HG03097 (cell line): ENCODE measurements around the gene TENM3.
A peak's percentile ranks its signal among the peaks of the same experiment; 100 is the strongest.

Source experiments
- ATAC-seq: cut with Tn5 transposase; IDR thresholded peaks from one replicate; pipeline ENCODE4 v1.9.1; 2021; ENCODE audit not compliant: unreplicated experiment, low FRiP score

Gene TENM3

DNA sequence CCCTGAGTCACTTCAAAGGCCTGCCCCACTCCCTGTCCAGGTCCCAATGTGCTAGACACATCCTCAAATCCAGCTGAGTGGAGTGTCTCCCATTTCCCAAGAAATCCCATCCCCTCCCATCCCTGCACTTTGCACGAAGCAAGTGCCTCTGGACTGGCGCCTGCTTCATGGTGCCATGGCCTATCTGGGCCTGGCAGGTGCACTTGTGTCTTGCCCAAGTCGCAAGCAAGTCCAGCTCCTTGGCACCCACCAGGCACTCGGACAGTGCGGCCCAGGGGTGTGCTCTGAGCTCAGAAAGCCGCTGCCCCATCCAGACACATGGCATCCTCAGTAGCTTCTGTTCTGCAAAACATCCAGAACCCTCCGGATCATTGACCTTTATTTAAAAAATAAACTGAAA lies 576.5 kb downstream of the TENM3 start:
- ATAC-seq = no peak

DNA sequence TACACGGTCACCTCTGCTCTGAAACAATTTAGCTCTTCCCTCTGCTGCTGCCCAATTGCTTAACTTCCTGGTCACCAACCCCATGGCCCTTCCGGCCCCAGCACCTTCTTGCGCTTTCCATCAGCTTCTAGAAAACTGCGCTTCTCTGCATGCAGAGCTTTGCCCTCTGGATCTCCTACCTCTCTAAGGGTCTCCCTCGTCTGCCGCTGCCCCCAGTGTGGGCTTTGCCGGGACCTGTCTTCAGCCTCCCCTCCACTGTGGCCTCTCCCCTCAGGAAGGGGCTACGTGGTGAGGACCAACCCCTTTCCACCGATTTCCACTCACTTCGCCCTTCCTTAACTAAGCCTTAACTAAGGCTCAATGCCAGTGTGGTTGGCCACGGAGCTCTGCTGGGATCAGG lies 579.4 kb downstream of the TENM3 start:
- ATAC-seq = no peak

DNA sequence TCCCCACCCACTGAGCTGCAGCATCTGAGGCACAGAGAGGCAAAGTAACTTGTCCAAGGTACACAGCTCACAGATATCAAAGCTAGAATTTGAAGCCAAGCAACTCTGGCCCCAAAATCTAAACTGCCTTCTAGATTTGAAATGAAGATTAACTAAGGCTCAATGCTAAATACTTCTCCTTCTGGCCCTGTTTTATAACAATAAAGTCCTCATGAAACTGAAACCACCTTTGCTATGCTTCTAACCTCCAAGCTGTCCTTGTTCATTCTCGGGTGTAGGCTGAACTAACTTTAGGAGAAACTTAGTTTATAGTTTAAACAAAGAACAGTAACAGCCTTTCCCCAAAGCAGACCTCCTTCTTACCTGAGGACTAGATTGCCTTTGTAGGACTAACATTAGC lies 580.4 kb downstream of the TENM3 start:
- no peak for ATAC-seq

DNA sequence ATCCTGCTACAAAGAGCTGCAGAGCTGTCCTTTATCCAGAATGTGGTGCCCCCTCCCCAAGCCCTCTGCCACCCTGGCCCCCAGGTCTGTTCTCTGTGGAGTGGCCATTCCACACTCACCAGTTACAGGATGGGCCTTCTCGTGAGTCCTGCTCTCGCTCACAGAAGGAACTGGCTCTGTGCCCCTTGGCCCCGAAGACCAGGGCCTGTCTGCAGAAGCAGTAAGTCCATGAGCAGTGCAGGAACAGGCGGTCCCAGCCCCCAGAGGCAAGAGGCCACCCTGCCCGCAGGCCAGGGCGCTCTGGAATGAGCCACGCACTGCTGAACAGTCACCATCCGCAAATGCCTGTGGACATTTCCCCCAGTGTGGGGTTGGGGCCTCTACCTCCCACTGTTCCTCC lies 581.8 kb downstream of the TENM3 start:
- no peak for ATAC-seq

DNA sequence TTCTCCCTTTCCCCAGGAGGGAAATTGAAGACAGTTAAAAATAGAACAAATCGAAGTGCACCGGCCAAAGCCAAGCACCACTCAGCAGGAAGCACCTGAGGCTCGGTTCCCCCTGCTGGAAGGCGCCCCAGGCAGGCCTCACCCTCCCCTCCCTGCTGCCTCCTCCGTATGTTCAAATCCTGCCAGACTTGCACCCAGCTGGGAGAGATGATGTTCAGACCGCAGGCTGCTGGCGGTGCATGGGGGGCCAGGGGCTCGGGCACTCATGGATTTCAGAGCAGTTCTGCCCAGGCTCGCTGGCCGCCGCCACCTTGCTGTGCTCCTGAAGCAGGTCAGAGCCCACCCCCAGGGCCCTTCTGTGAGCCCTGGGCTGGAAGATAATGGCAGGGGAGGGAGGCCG lies 582.6 kb downstream of the TENM3 start:
- no peak for ATAC-seq

DNA sequence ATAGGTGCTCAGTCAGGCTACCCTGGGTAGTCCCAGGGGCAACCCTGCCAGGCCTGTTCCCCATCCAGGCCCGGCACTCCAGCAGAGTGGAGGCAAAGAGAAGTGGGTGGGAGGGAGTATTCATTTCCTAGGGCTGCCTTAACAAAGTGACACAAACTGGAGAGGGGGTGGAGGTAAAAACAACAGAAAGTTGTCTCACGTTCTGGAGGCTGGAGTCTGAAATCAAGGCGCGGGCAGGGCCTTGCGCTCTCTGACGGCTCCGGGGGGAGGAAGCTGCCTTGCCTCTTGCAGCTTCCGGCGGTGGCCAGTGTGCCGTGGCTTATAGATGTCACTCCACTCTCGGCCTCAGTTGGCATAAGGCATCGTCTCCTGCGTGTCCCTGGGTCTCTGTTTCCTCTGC lies 583.2 kb downstream of the TENM3 start:
- peak; percentile 56 for ATAC-seq

DNA sequence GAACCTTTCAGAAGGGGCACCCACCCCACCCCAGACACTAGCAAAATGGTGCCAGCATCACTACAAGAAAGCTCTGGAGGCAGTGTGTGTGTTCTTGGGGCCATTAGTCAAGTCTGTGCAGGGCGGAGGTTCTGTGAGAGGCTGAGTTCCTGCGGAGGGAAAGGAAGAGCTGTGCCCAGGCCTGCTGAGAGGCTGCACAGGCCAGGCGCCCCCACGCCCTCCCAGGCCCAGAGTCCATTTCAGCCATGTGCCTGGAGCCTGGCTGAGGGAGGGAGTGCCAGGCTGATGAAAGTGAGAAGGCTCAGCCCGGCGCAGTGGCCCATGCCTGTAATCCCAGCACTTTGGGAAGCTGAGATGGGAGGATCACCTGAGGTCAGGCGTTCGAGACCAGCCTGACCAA lies 584.0 kb downstream of the TENM3 start:
- no peak for ATAC-seq

DNA sequence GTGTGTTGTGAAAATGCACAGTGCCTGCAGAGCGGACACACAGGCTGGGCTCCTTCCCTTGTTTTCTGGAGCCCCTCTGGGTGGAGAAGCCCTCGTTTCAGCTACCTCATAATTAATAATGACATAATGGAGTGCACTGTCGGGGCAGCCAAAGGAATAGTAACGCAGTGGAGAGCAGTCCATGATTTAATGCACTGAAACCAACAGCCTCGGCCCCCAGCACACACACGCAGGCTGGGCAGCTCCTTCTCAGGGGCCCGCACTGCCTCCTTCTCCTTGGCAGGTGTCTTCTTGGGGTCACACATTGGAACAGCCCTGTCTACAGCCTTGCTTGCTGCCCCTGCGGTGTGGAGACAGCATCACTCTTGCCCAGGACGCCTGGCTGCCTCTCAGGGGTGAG lies 584.8 kb downstream of the TENM3 start:
- no peak for ATAC-seq

DNA sequence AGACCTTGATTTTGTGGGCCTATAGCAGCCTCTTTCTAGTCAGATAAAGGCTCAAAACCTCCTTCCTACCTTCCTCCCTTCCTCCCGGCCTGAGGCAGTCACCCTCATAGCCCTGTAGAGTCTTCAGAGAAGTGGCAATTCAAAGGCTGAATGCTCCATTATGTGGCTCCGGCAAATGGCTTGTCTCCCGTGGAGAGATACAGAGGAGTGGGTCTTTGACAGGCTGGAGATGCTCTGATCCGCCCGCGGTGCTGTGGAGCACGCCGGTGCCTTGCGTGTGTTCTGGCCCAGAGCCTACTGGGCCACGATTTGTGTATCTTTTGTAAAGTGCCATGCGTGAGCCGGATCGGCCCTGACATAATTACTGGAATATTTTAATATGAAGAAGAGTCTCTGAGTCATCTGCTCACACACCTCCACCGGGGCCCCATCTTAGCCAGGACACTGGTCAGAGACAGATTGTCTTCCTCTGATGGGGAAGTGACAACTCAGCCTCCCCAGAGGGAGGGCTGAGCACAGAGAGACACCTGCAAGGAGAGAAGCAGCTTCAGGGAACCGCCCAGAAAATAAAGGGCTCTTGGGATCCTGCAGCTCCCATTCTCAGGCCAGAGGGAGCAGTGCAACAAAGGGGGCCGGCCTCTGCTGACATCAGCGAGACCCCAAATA lies 585.3 kb downstream of the TENM3 start:
- no peak for ATAC-seq

DNA sequence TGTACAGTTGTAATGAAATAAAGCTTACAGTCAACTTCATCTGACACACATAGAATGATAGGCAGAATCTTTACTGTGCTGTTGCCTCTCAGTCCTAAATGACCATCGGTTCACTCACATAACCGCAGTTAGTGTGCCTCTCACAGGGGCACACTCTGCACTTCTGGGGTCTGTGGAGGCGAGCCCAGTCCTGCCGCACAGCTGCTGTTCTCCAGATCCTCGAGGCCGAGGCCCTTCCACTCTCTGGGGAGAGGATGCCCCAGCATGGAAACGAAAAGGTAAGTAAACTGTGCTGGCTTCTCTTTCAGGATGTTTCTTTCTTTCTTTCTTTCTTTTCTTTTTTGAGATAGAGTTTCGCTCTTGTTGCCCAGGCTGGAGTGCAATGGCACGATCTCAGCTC lies 586.0 kb downstream of the TENM3 start:
- no peak for ATAC-seq

DNA sequence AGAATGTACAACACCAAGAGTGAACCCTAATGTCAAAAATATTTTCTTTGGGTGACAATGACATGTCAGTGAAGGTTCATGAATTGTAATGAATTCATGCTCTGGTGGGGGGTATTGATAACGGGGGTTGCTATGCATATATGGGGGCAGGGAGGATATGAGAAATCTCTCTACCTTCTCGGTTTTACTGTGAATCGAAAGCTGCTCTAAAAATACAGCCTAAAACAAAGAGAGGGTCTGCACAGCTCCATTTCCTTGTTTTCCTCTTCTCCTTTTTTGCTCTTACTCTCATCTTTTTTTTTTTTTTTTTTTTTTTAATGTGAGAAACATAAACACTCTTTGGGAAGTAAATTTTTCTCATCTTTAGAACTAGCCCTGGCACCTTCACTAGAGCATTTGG lies 588.2 kb downstream of the TENM3 start:
- ATAC-seq = peak; percentile 65

DNA sequence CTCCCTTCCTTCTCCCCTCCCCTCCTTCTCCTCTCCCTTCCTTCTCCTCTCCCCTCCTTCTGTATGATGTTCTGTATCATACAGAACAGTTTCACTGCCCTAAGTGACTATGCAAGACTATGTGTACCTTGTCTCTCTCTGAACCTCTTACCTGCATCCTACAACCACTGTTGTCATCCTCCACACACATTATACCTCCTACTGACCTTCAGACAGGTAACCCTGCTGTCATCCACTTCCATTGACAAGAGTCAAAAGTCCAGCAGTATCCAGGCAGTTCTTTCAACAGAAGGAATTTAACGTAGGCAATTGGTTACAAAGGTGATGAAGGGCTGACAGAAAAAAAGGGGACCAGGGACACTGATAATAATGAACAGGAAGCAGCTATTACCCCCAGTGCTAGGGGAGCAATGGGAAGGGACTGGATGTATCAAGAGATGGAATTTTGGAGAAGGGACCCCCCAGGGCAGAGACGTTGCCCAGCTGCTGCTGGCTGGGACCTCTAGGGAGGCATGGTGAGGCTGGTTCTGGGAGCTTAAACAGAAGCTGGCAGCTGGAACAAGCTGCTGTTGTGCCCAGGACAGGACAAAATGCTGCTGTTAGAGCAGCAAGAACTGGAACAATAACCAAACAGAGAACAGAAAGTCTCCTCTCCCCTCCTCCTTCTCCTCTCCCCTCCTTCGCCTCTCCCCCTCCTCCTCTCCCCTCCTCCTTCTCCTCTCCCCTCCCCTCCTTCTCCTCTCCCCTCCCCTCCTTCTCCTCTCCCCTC lies 589.3 kb downstream of the TENM3 start:
- no peak for ATAC-seq

DNA sequence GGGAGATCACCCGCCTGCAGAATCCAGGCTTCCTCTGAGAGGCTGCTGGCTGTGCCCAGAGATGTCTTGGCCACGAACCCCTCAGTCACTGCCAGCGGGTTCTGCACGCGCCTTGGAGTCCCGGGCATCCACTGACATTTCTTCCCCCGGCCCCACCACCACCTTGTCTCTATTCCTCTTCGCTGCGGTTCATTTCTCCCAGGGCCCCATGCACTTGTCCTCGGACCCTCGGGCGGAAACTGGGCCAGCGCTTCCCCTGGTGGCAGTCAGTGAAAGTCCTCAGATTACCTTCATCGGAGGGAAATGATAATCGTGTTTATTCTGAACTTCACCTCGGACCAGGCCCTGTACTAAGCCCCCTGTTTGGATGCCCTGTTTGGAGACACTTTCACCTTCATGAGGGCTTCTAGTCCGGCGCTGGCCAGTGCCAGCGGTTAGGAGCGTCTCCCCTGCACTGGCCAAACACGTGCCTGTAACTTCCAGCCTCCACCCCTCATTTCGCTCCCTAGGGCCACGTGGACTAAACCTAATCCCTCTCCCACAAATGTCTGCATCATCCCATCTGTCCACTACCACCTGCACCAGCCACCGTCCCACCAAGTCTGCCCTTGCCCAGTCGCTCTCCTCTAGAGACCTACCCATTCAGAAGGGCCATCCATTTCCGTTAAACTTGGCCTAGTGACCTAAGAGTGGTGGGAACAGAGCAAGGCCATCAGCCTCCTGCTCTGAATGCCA lies 592.0 kb downstream of the TENM3 start:
- ATAC-seq = no peak

DNA sequence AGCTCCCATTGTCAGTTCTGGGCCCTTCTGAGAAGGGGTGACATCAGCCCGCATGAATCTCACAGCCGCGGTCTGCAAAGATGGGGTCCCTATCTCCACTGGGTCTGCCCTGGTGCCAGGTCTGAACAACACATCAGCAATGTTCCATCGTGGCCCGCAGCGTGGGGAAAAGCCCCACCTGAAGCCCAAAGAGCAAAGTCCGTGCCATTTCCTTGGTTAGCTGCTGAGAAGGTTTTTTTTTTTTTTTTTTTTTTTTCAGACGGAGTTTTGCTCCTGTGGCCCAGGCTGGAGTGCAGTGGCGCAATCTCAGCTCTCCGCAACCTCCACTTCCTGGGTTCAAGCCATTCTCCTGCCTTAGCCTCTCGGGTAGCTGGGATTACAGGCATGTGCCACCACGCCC lies 594.6 kb downstream of the TENM3 start:
- ATAC-seq = no peak

DNA sequence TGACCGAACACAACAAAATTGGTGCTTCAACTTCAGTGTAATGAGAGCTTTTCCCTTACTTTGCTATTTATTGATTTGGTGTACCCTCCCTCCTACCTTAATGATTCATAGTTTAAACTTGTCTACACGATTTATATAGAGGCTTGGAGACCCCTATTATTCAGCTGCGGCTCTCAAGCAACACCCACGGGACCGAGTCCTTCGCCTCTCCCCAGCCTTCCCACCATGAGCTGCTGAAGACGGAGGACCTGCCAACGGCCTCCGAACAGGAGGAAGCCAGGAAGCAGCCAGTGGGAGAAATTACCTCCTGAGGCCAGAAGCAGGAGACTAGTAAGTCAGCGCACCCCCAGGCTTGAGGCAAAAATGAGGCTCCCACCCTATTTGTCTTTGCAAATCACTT lies 595.3 kb downstream of the TENM3 start:
- no peak for ATAC-seq

DNA sequence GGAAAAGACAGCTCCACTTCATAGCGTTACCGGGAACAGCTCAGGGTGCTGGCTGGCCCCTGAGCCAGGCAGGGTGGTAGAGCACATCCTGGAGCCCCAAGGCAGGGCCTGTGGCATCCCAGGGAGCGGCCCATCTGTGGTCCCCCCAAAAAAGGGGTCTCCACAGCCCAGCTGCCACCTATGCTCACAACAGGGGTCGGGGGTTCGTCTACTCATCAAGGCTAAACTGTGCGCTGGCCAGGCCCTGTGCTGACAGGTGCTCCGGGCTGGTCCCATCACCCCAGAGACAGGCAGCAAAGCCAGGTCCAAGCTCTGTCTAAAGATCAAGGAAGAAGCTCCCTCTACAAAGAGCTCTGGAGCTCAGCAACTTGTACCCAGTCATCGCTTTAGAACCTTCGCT lies 596.1 kb downstream of the TENM3 start:
- no peak for ATAC-seq

DNA sequence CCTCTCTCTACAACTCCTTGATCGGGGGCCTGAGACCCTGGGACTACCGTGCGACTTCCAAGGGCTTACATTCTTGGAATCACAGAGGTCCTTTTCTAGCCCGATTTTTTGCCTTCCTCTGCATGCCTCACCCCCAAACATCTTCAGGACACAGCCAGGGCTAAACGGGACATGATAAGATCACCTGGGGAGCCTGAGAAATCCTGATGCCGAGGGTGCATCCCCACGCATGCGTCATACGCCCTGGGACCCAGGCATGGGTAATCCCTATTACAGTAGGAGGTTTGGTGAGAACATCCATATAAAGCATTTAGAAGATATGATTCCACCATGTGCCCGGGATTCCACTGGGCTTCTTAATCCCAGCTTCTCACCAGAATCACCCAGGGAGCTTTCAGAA lies 596.9 kb downstream of the TENM3 start:
- ATAC-seq = no peak

DNA sequence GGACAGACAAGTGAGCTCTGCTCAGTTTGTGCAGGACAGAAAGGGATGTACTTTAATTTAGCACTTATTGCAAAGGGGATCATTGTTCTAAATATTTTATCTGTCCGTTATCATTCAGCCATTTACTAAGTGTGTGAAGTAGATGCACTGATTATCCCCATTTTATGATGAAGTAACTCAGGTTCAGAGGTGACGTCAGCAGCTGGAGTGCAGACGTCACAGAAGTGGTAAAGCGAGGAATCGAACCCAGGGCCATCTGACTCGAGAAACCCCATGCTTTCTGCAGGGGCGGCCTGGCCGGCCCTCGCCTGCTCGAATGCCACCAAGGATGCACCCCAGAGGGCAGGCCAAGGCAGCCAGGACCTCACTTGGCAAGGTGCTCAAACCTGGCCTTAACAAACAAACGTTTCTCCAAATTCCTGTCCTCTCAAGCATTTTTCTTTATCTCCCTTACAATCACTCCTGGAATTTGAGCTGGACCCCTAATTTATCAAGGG lies 599.0 kb downstream of the TENM3 start:
- no peak for ATAC-seq

DNA sequence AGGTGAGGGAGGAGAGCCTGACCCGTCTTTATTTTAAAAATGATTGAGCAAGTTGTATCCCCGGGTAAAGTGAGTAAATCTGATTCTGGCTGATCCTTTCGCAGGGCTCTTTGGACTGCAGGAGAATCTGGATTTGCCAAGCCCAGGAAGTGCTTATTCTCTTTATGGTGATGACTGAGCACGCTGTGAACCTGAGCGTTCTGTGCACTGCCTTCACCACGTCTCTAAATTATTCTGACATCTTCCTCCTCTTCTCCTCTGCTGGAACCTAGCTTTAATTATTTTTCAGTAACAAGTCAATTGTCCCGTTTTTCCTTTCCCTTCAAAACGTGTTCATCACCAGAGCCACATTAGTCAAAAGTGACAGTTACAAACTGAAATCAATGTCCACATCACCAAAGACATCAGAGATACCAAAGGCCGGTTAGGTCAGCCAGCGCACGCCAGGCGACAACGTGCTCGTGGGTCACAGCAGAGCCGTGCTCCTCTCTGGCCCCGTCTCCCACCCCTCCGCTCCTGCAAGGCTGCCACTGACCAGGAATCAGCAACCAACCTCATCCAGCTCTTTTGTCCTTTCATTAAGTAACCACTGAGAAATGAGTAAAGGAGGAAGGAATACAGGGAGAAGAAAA lies 599.7 kb downstream of the TENM3 start:
- ATAC-seq = no peak

DNA sequence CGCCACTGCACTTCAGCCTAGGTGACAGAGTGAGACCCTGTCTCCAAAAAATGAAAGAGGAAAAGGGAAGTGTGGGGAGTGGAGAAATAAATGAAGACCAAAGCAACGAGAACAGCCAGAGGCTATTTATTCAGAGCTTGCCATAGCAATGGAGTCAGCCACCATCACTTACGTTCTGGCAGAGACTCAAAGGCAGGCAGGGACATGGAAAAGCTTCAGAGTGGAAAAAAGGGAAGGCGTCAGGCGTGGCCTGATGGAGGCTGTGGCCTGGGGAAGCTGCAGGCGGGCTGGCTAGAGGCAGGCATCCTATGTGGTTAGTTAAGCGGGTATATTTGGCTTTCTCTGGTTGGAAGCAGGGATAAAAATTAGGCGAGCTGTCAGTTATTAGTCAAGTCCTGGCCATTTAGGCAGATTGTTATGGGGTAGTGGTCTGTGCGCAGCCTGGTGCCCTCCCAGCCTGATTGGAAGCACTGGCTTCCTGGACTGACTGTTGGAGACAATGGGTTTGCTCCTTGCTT lies 600.7 kb downstream of the TENM3 start:
- ATAC-seq = no peak

DNA sequence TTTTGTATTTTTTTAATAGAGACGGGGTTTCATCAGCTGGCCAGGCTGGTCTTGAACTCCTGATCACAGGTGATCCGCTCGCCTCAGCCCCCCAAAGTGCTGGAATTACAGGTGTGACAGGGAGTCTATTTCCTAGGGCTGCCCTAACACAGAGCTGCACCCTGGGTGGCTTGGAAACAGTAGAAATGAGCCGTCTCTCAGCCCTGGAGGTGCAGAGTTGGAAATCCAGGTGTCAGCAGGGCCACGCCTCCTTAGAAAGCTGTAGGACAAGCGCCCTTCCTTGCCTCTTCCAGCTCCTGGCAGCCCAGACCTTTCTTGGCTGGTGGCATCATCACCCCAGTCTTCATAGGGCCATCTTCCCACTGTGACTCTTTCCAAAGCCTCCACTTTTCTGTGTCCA lies 602.4 kb downstream of the TENM3 start:
- no peak for ATAC-seq
